ENCODE measurements around the gene RGS12.
"Not testable (repeated sequence)": the region's sequence is repeated elsewhere in the genome, so short reads cannot be mapped to it uniquely, and the experiment has no call there.

RGS12 gene

GRCh38 chr4:3295837-3296624 lies 3.2 kb downstream of the RGS12 start:
- in situ Hi-C loops (cut with MboI; ENCODE audit: low sequenced_read_pairs), result no loop called here

GRCh38 chr4:3296651-3297050 lies 3.8 kb downstream of the RGS12 start:
- in situ Hi-C loops (cut with MboI; ENCODE audit: low sequenced_read_pairs), result no loop called here

GRCh38 chr4:3297066-3297859 lies 4.4 kb downstream of the RGS12 start:
- in situ Hi-C loops (cut with MboI; ENCODE audit: low sequenced_read_pairs), result no loop called here

GRCh38 chr4:3299122-3299975 lies 6.5 kb downstream of the RGS12 start:
- in situ Hi-C loops (cut with MboI; ENCODE audit: low sequenced_read_pairs), result no loop called here

- in situ Hi-C loops (cut with MboI; ENCODE audit: low sequenced_read_pairs), result no loop called here
Measured at GRCh38 chr4:3299976-3300671, 7.3 kb downstream of the RGS12 start.

GRCh38 chr4:3300882-3301281 lies 8.1 kb downstream of the RGS12 start:
- in situ Hi-C loops (cut with MboI; ENCODE audit: low sequenced_read_pairs), result not testable (repeated sequence)

GRCh38 chr4:3301450-3302172 lies 8.8 kb downstream of the RGS12 start:
- in situ Hi-C loops (cut with MboI; ENCODE audit: low sequenced_read_pairs), result no loop called here

- in situ Hi-C loops (cut with MboI; ENCODE audit: low sequenced_read_pairs), result no loop called here
Measured at GRCh38 chr4:3302173-3302785, 9.5 kb downstream of the RGS12 start.

GRCh38 chr4:3302786-3303564 lies 10.2 kb downstream of the RGS12 start:
- in situ Hi-C loops (cut with MboI; ENCODE audit: low sequenced_read_pairs), result no loop called here

- in situ Hi-C loops (cut with MboI; ENCODE audit: low sequenced_read_pairs), result no loop called here
Measured at GRCh38 chr4:3303565-3303824, 10.7 kb downstream of the RGS12 start.

- in situ Hi-C loops (cut with MboI; ENCODE audit: low sequenced_read_pairs), result no loop called here
Measured at GRCh38 chr4:3303923-3304710, 11.3 kb downstream of the RGS12 start.

- in situ Hi-C loops (cut with MboI; ENCODE audit: low sequenced_read_pairs), result no loop called here
Measured at GRCh38 chr4:3304831-3305609, 12.2 kb downstream of the RGS12 start.

GRCh38 chr4:3305610-3306371 lies 13.0 kb downstream of the RGS12 start:
- in situ Hi-C loops (cut with MboI; ENCODE audit: low sequenced_read_pairs), result no loop called here

- in situ Hi-C loops (cut with MboI; ENCODE audit: low sequenced_read_pairs), result no loop called here
Measured at GRCh38 chr4:3306450-3306849, 13.6 kb downstream of the RGS12 start.

- in situ Hi-C loops (cut with MboI; ENCODE audit: low sequenced_read_pairs), result no loop called here
Measured at GRCh38 chr4:3307060-3307459, 14.2 kb downstream of the RGS12 start.

- in situ Hi-C loops (cut with MboI; ENCODE audit: low sequenced_read_pairs), result no loop called here
Measured at GRCh38 chr4:3307486-3307885, 14.7 kb downstream of the RGS12 start.
